NAMALWA (cell line): Measurements from ENCODE around the gene OCA2.
"Not testable (repeated sequence)": the region's sequence is repeated elsewhere in the genome, so short reads cannot be mapped to it uniquely, and the experiment has no call there.

Experiments
- DNase-seq: peaks from one replicate; pipeline ENCODE4 v3.0.0-alpha.2; 2015; ENCODE audit warnings: low spot score

The OCA2 gene

DNA sequence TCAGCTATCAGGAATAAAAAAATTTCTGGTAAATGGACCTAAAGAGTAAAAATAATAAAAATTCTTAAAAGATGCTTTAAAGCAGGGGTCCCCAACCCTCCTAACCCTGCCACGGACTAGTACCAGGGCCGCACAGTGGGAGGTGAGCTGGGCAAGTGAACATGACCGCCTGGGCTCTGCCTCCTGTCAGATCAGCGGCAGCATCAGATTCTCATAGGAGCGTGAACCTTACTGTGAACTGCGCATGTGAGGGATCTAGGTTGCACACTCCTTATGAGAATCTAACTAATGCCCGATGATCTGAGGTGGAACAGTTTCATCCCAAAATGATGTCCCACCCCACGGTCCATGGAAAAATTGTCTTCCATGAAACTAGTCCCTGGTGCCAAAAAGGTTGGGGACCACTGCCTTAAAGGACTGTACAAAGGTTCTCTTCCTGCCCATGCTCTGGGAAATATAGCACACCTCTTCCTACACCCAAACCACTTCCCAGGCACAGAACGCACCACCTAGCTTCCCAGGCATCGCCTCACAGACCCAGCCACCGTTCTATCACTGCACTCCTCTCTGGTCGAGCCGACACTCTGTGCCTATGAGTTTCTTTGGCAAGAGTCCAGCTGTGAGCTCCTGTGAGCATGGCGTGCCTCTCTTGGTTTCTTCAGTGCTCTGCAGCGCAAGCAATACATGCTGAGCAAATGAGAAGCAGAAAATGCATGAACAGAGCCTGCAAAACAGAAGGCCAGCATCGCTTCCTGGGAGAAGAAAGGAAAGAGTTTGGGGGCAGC, 104.9 kb downstream of the OCA2 start:
- no peak for DNase-seq

DNA sequence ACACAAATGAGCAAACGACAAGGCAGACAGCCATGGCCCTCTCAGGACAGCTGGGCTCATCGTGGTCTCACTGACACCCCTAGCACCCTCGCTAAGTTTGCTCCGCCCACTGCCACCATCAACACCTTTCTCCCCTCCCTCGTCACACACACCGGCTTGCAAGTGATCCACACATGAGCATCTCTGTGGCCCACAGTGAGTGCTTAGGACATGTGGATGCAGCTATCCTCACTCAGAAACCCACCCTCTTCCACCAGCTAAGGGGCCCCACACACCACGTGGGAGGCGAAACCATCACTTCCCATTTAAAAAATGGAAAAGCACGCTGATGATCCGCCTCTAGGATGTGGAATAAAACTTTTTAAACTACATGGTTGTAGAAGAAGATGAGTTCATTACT, 105.6 kb downstream of the OCA2 start:
- no peak for DNase-seq

DNA sequence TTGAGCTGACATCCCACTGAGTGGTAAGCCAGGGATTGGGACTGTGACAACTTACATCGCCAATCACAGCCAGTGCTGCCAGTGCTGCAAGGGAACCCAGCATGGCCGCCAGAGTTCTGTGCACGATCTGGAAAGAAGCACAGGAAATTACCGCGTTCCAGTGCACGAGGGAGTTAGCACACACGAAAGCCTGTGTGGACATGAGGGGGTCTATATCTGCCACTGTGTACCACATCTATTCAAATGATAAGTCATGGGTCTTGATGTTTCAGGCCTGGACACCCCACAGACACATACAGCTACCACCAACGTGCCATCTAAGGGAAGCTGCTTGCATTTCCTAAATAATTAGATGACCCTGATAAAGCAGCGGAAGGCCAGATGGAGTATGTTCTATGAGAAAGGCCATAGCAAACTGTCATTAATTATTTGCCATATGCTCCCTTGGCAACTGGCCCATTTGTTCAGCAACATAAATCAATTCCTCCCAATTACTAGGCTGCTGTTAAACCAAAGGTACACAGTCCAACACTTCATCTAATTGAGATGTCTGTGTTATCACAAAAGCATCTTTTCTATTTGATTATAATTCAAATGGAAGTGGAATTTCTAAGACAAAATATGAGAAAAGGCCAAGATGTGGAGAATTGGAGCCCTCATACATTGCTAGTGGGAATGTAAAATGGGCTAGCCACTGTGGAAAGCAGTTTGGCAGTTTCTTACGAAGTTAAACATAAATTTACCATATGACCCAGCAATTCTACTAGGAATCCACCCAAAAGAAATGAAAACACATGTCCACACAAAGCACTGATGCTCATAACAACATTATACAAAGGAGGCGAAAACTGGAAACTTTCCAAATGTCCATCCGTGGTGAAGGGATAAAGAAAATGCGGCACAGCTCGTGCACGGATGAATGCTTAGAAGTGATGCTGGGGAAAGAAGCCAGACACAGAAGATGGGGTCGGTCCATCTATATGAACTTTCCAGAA, 108.3 kb downstream of the OCA2 start:
- no peak for DNase-seq

DNA sequence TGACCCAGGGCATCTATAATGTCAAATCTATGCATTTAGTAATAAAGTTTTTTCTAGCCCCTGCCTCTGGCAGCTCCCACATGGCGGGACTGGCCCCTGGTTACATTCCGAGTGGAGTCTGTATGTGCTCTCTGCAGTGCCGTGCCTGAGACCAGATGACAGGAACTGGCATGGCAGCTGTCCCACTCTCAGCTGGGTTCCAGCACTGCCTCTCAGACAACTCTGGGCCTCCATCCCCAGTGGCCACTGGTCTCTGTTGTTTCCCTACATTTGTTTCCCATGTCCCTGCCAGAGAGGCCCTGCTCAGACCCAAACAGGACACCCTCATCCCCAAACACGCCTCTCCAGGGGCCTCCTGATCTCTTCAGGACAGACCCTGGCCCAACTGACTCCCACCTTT, 109.3 kb downstream of the OCA2 start:
- no peak for DNase-seq

DNA sequence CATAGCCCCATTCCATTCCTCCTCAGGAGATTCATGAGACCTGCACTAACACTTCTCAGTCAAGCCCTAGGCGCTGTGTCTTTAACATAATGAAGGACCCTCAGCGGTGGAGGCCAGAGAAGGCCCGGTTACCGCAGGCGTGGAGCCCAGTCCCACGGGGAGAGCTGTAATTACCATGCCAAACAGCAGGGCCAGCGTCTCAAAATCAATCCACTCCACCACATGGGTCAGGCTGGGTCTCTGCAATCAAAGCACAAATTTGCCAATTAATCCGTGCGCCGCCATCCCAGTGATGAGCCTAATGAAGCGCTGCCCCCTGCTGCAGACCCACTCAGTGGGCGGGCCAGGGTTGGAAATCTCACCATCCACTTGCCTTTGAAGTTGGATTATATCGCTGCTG, 109.7 kb downstream of the OCA2 start:
- DNase-seq, result no peak

DNA sequence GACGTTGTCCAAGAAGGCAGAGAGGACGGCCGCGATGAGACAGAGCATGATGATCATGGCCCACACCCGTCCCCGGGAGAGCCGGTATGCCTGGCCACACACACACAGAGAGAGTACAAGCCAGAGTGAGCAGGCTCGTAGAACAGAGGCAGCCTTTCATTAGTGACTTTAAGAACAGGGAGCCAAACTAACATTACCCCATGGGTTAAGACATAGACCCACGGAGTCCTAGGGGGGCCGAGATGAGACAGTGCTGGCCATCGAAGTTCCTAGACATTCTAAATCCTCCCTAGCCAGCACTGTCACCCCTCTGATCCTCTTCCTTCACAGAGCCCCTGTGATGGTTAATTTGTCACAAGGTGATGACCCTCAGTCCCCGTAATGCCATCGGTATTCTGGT, 114.0 kb downstream of the OCA2 start:
- no peak for DNase-seq

DNA sequence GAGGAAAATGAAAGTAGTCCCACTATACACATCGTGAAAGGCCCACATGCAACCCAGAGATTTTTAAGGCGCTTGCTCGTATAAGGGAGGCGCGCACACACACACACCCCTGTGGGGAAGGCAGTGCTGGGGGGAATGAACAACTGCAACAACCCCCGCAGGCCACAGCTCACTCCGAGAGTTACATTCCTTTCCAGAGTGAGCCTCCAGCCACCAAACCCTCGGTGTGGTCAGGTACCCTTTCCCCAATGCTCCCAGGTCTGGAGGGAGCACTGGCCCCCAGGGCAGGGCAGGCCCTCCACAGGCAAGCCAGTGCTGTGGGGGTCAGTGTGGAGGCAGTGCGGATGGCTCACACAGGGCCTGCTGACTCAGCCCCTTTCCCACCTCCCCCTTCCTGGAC, 115.6 kb downstream of the OCA2 start:
- no peak for DNase-seq

DNA sequence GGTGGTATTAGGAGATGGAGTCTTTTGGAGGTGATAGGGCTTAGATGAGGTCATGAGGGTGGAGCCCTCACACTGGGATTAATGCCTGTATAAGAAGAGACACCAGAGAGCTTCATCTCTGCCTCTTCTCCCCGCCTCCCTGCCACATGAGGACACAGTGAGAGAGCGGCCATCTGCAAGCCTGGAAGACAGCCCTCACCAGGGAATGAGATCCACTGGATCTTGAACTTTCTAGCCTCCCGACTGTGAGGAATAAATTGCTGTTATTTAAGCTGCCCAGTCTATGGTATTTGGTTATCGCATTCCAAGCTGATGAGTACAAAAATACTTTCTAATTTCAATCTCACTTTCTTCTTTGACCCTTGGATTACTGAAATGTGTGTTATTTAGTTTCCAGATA, 121.4 kb downstream of the OCA2 start:
- no peak for DNase-seq

DNA sequence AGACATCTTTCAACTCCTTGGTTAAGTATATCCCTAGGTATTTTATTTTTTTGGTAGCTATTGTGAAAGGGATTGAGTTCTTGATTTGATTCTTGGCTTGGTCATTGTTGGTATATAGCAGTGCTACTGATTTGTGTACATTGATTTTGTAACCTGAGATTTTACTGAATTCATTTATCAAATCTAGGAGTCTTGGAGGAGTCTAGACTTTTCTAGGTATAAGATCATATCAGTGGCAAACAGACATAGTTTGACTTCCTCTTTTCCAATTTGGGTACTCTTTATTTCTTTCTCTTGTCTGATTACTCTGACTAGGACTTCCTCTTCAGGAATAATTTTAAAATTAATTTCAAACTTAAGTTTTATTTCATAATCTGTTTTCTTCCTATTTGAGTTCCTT, 125.2 kb downstream of the OCA2 start:
- DNase-seq, result no peak

DNA sequence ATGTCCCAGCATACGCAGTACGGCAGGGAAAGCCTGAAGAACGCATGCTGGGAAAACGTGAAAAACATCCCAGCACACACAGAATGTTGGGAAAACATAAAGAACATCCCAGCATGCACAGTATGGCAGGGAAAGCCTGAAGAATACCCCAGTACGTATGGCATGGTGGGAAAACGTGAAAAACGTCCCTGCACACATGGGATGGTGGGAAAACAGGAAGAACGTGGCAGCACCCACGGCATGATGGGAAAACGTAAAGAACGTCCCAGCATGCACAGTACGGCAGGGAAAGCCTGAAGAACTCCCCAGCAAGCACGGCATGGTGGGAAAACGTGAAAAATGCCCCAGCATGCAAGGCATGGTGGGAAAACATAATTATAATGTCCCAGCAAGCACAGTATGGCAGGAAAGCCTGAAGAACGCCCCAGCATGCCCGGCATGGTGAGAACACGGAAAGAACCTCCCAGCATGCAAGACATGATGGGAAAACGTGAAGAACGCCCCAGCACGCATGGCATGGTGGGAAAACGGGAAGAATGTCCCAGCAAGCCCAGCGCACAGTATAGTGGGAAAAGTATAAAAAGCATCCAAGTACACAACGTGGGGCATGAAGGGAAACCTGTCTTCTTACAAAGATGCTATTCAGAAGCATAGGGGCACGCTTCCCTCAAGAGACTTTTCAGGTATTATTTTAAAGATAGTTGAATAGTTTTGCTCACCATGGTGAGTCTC, 128.3 kb downstream of the OCA2 start:
- DNase-seq, result no peak

DNA sequence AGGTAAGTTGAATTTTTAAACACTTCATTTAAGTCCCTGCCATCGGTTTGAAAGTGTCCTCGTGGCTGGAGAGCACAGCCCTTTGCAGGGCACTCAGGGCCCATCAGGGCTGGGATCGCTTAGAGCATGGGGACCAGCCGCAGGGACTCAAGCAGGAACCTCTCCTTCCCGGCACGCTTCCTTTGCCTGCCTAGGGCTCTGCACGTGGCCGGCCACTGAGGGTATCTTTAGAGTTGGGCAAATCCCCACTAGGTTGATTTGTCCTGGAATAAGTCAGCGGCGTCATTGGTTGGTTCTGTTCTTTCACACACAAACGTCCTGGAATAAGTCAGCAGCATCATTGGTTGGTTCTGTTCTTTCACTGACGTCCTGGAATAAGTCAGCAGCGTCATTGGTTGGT, 131.6 kb downstream of the OCA2 start:
- DNase-seq, result no peak

DNA sequence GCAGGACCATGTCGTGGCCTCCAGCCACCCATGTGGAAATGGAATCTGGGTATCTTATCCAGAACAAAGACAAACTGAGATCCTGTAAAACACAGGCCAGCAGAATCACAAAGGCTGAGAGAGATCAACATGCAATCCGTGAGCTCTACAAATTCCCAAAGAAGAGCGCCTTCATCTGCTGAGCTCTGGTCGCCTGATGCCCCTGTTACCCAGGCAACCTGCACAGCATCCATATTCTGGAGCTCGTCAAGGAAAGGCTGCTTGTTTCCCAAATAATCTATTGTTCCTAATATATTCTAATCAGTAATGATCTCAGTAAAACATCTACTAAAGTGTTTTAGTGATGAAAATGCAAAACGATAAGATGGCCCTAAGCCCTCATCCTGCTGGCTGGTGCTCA, 133.6 kb downstream of the OCA2 start:
- no peak for DNase-seq

DNA sequence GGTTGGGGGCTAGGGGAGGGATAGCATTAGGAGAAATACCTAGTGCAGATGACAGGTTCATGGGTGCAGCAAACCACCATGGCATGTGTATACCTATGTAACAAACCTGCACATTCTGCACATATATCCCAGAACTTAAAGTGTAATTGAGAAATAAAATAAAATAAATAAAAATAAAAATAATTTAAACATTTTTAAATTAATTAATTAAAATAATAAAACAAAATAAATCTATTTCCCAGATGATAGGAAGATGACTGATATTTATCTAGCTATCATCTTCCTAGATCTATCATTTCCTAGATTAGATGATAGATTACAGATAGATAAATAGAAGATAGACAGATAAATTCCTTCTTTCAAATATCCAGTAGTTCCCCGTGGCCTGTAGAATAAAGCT, 137.3 kb downstream of the OCA2 start:
- DNase-seq, result no peak

DNA sequence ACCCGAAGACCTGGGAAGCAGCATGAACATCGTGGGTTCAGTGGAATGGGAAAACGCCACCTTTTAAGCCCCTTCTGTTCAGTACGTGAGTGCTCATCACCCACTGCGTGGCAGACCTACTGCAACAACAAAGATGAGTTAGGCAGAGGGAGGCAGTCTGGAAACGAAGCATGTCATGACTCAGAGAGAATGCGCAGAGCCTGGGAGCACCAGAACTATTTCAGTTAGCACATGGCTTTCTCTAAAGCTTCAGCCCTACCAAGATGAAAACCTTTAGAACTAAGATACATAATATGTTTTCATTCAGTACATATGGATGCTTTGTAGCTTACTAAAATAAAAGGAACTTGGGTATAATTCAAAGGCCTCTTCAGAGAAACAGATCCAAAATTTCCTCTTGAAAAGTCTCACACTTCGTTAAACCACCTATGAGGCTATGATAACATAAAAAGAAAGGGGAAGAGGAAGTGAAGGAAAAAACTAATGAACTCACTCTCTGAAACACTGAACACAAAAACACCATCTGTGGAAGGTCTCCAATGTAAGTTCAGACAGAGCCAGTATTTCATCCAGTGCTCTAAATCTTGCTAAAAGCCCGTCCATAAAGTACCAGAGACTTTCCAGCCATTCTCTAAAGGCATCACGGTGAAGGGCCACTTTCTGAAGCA, 140.1 kb downstream of the OCA2 start:
- peak; percentile 68 for DNase-seq

DNA sequence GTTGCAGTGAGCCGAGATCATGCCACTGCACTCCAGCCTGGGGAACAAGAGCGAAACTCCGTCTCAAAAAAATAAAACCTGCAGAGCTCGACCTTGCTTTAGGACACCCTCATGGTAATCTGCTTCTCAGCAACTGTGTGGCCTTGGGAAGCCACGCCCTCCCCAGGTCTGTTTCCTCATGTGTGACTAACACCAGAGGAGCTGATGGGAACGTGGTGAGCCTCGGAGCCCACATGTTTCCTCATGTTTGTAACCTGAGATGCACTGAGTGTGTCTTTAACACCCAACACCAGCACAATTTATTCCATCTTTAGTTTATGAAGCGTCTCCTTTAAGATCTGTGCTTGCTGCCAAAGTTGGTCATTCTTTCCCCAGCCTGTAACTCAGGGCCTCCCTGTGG, 142.8 kb downstream of the OCA2 start:
- DNase-seq, result no peak

DNA sequence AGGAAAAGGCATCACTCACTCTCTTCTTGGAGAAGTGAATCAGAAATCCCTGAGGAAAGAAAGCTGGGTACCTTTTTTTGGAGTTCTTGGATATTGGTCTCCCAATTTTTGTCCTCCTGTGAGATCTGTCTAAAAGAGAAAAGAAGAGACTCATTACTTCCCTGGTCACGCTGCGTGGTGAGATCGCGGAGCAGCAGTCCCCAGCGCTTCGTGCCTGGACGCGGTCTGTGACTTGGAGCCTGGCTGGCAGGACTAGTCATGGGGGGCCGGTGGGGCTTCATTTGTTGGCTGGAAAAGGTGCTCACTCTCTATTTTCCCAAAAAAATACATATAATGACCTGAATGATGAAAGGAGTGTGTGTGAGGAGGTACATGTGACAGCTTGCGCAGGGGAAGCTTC, 144.0 kb downstream of the OCA2 start:
- no peak for DNase-seq

DNA sequence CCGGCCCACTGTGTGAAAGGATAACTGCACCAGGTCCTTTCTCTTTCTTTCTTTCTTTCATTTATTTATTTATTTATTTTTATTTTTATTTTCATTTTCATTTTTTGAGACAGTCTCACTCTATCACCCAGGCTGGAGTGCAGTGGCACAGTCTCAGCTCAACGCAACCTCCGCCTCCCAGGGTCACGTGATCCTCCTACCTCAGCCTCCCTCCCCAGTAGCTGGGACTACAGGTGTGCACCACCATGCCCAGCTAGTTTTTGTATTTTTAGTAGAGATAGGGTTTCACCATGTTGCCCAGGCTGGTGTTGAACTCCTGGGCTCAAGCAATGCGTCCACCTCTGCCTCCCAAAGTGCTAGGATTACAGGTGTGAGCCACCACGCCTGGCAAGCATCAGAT, 146.5 kb downstream of the OCA2 start:
- not testable (repeated sequence) for DNase-seq

DNA sequence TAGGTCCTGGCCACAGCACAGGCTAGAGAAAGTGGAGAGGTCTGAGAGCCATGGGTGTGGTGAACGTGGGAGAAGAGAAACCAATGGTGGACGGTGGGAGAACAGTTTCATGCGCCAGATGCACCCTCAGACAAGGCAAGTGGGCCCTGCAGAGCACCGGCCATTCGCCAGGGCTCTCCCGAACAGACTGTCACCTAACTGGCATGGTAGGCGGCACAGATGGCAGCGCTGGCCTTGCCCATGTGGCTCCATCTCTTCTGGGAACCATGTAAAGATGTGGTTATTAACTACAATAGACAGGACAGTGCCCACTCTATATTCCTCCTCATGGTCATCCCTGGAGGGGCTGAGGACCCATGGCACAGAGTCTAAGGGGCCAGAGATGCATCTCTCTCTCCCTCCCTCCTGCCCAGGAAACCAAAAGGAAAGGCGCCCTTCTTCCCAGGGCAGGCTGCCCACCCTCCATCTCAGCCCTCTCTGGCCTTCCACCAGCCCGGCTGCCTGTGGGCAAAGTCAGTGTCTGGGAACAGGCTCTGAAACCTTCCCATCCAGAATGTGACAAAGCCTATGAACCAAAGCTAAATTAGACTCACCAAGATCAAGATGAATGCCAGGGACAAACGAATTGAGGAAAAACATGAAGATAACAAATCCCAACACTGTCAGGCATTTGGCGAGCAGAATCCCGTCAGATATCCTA, 147.8 kb downstream of the OCA2 start:
- no peak for DNase-seq

DNA sequence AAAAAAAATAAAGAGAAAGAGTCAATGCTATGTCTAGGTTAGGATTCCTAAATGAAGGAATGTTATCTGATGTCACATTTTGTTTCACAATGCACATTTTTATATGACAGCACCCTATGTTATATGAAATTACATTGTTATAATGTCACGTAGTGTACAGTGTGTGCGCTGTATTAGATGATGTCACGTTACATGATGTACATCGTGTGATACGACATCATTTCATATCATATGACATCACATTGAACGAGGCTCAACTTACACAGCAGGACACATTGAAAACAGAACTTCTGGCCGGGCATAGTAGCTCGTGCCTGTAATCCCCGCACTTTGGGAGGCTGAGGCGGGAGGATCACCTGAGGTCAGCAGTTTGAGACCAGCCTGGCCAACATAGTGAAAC, 150.0 kb downstream of the OCA2 start:
- no peak for DNase-seq

DNA sequence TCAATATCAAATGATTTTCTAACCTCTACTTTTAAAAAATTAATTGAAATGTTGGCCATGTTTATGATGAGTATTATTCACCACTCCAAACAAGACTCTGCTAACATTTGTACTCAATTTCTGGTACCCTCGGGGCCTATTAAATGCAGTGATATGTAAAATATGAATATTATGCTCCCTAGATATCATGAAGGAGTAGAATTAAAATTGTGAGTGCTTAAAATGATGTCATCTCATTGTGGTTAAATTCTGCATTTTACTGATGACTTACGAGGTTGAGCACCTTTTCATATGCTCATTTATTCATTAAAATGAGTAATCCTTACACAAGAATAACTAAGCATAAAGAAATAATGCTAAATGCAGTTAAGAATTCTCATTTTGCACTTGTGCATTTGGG, 159.9 kb downstream of the OCA2 start:
- no peak for DNase-seq

DNA sequence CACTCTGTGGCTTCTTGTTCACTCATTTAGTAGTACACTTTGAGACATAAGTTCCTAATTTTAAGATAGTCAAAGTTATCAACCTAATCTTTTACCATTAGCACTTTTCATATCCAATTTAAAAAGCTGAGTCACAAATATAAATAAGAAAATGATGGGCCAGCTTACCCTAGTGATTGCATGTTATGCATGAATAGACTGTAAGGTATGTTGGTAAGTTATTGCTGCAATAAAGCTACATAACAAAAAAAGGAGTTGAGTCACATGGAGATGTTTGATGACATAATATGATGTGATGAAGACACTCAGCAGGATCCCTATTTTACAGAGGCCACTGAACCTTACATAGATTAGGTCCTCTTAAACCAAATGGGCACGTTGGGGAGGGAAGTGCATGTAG, 161.3 kb downstream of the OCA2 start:
- DNase-seq, result no peak
